Measurements from ENCODE around the gene NRXN3.

Gene NRXN3

GRCh38 chr14:79730196-79730595 is 1560.0 kb downstream of the NRXN3 start:
- H3K4me3 ChIP-seq (ENCODE audit: low read depth, low read length): no peak overlapping the region
- TF ChIP-seq CTCF (IDR thresholded peaks at IDR 0.05; ENCODE audit: low read depth, low read length, missing control alignments): no peak
- no peak for DNase-seq (ENCODE audit: low read depth)

DNA sequence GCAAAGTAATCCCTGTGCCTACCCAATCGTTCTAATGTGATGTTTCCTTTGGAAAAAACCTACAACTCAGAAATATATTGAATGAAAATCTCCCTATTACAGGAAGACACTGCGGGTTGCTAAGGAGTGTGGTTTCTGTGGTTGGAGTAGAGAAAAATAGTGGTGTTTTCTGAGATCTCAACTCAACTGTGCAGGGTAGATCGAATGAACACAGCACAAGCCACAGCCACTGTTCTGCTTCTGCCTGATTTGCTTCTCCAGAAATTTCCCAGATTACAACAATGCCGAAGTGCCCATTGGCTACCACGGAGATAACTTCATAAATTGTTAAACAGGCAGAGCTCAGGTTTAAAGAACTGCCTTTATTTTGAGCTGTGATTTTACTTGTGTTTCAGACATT is 1560.8 kb downstream of the NRXN3 start:
- no peak for DNase-seq (ENCODE audit: low read depth)
- TF ChIP-seq CTCF (IDR thresholded peaks at IDR 0.05; ENCODE audit: low read depth, low read length, missing control alignments): no peak
- H3K4me3 ChIP-seq (ENCODE audit: low read depth, low read length): no peak overlapping the region

DNA sequence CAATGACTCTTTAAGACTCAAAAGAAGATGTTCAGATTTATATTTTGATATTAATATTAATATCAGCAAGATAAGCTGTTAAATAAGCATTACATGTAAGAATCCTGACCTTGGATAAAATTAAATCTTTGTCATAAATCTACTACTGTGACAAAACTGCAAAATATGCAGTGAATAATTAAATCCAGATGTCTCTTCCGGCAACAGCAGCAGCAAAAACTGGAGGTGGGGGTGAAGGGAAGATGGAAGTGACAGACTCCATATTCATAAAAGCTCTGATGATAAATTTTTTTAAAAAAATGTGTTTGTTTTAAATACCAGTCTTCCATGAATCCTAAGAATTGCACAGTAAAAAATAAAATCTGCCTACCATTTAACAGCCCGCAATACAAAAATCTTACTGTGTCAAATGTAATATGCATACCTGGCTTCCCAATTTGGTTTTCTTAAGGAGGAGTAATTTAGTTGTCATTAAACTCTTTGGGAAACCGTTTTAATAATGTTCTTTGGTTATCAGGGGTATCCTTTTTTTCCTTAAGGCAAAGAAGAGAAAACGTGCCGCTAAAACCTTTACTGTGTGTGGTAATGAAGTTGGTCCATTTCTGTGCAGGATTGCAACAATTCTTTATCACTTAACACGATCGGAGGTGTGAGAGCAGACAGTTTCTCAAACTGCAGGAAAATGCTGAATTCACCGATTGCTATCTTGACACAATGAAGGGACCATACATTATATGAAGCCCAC is 1562.9 kb downstream of the NRXN3 start:
- DNase-seq (ENCODE audit: low read depth): no peak
- H3K4me3 ChIP-seq (ENCODE audit: low read depth, low read length): no peak overlapping the region

GRCh38 chr14:79734151-79734550 is 1564.0 kb downstream of the NRXN3 start:
- TF ChIP-seq CTCF (IDR thresholded peaks at IDR 0.05; ENCODE audit: low read depth, low read length, missing control alignments): no peak
- DNase-seq (ENCODE audit: low read depth): no peak

More for the DNA sequence above, 1562.9 kb downstream of the NRXN3 start:
- TF ChIP-seq CTCF (IDR thresholded peaks at IDR 0.05; ENCODE audit: low read depth, low read length, missing control alignments): no peak

DNA sequence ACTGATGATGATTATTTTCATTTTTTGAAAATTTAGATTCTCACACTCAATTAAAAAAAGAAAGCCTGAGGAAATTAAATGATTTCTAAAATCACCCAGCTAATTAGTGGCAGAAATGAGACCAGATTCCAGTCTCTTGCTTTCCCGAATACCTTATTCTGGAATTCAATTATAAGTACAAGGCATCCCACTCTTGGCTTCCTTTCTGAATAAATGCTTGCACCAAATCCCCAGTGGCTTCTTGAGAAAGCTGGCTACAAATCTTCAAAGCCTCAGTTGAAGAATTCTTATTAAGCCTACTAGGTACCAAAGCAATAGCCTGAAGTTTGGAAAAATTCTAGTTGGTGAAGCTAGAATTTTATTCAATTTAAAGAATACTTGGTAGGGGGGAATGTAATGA is 1564.5 kb downstream of the NRXN3 start:
- H3K4me3 ChIP-seq (ENCODE audit: low read depth, low read length): no peak overlapping the region
- no peak for TF ChIP-seq CTCF (IDR thresholded peaks at IDR 0.05; ENCODE audit: low read depth, low read length, missing control alignments)
- DNase-seq (ENCODE audit: low read depth): no peak

More at GRCh38 chr14:79734151-79734550, 1564.0 kb downstream of the NRXN3 start:
- H3K4me3 ChIP-seq (ENCODE audit: low read depth, low read length): no peak overlapping the region

GRCh38 chr14:79735121-79735520 is 1564.9 kb downstream of the NRXN3 start:
- no peak overlapping the region for H3K4me3 ChIP-seq (ENCODE audit: low read depth, low read length)
- DNase-seq (ENCODE audit: low read depth): no peak
- TF ChIP-seq CTCF (IDR thresholded peaks at IDR 0.05; ENCODE audit: low read depth, low read length, missing control alignments): no peak

DNA sequence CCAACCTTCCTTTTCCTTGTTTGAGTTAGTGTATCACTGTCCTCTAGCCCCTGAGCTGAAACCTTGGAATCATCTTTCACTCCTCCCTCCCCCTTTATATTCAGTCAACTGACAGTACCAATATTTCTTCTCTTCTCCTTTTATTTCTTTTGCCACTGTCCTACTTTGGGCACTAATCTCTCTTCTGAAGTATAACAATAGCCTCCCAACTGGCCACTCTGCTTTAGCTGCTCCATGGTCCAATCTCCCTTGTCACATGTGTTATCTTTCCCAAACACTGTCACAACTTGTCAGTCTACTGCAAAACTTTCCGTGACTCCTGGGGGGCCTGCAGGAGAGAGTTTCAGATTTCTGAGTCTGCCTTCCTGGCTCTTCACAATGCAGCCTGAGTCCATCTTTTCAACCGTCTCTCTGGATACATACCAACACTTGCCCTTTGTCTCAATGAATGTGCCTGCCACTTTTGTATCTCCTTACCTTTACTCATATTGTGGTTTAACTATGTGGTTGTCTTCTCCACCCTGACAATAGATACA is 1570.0 kb downstream of the NRXN3 start:
- TF ChIP-seq CTCF (IDR thresholded peaks at IDR 0.05; ENCODE audit: low read depth, low read length, missing control alignments): no peak
- H3K4me3 ChIP-seq (ENCODE audit: low read depth, low read length): no peak overlapping the region
- DNase-seq (ENCODE audit: low read depth): no peak
